GM21423 (cell line): ENCODE data around the gene CBFA2T2.
"Not testable (repeated sequence)": the region's sequence is repeated elsewhere in the genome, so short reads cannot be mapped to it uniquely, and the experiment has no call there.

Source experiments
- ATAC-seq: cut with Tn5 transposase; IDR thresholded peaks from one replicate; pipeline ENCODE4 v1.9.1; 2021; ENCODE audit warnings: mild to moderate bottlenecking, moderate library complexity; ENCODE audit not compliant: unreplicated experiment

The CBFA2T2 gene

DNA sequence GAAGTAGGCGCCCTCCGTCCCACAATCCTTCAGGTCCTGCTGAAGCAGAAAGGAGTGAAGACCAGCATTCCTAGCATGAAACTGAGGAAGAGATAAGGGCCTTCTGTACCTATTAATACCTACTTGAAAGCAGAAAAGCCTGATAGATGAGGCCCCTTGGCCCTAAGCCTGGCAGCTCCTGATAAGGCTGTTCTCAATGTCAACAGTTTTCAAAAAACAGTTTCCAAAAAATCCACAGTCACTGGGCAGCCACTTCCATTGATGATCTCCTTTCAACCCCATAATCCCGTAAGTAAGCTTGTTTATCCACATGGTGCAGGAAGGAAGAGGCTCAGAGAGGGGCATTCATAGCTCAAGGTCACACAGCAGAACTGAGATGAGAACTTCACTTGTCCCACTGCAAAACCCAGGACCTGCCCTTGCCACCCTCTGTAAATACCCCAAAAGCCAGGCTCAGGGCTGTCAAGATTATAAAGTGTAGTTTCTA, 199.1 kb downstream of the CBFA2T2 start:
- no peak for ATAC-seq

DNA sequence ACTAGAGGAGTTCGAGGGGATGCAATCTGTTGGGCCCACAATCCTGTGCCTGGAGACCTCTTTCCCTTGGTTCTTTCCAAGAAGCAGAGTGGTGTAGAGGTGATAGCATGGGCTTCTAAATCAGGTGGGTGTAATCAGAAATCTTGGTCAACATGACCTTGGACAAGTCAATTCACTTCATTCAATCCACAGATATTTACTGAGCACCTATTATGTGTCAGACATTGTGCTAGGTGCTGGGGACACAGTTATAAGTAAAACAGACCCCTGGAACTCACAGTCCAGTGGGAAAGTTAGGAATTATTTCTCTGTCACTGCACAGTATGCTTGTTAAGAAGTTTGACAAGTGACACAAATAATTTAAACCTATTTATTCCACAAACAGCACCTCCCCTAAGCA, 199.6 kb downstream of the CBFA2T2 start:
- ATAC-seq: no peak

DNA sequence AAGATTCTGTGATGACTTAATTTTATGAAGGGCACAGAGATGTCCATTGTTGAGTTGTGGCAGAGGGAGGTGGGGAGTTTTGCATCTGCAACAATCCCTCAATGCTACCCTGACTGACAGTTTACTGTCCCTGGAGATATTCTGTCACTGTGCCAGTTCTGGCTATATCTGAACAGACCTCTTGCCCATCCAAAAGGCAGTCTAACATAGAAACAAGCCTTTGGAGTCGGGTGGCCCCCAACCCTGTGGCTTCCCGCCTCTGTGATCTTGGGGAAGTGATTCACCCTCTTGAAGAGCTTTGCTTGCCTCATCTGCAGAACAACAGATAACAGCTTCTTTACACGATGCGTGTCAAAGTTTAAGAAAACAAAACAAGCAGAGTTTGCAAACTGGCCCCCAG, 200.1 kb downstream of the CBFA2T2 start:
- no peak for ATAC-seq

DNA sequence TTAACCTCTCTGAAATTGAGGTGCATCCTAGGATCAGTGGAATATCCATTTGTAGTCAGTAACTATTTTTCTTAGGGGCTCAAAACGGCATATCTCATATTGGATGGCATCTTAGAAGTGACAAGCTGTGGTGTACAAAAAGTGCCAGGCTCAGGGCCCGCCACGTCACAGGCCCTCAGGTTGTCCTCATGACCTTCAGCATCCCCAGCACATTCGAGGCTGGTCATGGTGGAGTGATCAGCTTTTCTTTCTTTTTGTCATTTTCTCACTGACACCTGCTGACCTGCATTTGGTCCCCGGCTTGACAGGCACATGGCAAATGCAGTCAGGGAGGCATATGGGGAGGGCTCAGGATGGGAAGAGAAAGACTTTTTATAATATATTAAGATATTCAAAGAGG, 203.4 kb downstream of the CBFA2T2 start:
- no peak for ATAC-seq

DNA sequence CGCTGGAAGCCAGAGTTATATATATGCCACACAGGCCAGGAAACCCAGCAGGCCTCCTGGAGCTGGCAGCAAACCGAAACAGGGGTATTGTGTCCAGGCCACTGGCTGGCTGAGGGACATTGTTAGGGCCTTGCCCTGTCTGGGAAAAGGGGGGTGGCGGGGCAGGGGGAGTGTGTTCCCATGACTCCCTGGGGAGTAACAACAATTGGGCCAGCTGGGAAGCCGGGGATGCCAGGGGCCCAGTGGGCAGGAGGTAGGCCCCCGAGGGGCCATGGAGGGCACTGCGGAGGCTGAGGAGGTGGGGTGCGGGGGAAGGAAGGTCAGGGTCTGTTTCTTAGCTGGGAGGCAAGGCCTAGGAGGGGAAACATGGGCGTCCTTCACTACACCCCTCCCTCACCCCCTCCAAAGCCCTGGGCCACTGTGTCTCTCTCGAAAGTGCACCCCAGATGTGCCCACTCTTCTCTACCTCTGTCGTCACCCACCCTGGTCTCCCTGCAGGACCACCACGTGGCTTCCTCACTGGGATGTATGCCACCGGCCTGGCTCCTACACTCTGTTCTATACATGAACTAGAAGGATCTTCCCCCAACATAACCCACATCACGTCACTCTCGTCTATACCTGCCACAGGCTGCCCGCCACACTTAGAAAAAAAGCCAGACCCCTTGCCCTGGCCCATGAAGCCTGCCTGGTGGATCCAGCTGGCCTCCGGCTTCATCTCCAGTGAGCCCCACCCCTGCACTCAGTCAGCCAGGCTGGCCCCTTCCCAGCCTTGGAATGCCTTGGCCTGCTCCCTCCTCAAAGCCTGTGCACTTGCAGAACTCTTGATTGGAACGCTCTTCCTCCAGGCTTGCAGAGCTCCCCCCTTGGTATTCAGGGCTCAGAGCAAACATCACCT, 204.1 kb downstream of the CBFA2T2 start:
- no peak for ATAC-seq

DNA sequence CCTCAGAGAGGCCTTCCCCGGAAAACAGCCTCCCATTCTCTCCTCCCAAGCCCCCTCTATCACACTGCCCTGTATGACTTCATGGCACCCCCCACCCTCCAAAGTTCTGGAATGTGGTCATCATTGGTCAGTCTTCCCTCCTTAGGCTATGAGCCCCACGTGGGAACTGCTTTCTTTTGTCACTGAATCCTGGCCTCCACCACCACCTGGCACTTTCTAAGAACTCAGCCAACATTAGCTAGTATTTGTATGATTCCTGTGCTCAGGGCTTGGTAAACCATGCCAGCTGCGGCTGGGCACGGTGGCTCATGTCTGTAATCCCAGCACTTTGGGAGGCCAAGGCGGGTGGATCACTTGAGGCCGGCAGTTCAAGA, 204.7 kb downstream of the CBFA2T2 start:
- no peak for ATAC-seq

DNA sequence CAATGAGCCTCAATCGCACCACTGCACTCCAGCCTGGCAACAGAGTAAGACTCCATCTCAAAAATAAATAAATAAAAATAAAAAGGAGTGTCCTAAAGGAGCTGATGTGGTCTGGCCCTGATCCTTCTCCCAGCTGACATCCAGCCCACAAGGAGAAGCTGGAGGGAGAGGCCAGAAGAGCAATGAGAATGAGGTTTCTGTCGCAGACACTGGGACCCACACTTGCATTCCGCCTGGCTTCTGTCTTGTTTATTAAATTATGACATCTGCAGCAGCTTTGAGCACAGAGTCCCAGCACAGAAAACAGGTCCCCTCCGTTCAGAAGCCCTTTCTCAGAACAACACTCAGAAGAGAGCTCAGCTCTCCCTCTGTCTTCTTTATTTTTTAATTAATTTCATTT, 206.6 kb downstream of the CBFA2T2 start:
- ATAC-seq: no peak

DNA sequence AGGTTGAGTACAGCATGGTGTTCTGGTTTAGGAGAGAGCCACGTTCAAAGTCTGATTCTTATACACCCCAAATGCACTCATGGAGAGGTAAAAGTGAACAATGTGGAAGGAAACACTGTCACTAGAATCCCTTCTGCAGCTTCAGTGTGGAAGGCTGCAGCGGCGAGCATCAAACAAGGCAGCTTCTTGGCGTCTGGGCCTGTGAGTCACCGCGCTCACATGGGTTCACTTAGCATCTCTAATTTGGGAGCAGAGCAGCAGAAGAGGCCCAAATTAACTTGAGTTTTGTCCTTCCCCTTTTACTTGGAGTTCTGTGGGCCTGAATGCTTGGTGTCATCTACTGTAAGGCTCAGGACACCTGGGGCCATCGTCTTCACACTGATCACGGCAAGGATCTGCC, 207.2 kb downstream of the CBFA2T2 start:
- no peak for ATAC-seq

DNA sequence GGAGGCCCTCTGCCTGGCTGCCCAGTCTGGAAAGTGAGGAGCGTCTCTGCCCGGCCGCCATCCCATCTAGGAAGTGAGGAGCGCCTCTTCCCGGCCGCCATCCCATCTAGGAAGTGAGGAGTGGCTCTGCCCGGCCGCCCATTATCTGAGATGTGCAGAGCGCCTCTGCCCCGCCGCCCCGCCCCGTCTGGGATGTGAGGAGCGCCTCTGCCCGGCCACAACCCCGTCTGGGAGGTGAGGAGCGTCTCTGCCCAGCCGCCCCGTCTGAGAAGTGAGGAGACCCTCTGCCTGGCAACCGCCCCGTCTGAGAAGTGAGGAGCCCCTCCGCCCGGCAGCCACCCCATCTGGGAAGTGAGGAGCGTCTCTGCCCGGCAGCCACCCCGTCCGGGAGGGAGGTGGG, 209.1 kb downstream of the CBFA2T2 start:
- not testable (repeated sequence) for ATAC-seq
